Astrocyte (in vitro differentiated cells and primary cell): ENCODE data around the gene LSM14A.

Source experiments
- EZH2 ChIP-seq: IDR thresholded peaks from 2 replicates; pipeline ENCODE4 v1.6.1; 2012; ENCODE audit warnings: mild to moderate bottlenecking, low read length, inconsistent platforms; ENCODE audit not compliant: insufficient read depth
- TF ChIP-seq, protein P1 (sequence below): IDR thresholded peaks from 2 replicates; pipeline ENCODE4 v1.5.1; 2011; ENCODE audit warnings: low read depth, mild to moderate bottlenecking, inconsistent platforms, low read length, moderate library complexity; ENCODE audit not compliant: insufficient read depth

- TF ChIP-seq, protein P1, sequence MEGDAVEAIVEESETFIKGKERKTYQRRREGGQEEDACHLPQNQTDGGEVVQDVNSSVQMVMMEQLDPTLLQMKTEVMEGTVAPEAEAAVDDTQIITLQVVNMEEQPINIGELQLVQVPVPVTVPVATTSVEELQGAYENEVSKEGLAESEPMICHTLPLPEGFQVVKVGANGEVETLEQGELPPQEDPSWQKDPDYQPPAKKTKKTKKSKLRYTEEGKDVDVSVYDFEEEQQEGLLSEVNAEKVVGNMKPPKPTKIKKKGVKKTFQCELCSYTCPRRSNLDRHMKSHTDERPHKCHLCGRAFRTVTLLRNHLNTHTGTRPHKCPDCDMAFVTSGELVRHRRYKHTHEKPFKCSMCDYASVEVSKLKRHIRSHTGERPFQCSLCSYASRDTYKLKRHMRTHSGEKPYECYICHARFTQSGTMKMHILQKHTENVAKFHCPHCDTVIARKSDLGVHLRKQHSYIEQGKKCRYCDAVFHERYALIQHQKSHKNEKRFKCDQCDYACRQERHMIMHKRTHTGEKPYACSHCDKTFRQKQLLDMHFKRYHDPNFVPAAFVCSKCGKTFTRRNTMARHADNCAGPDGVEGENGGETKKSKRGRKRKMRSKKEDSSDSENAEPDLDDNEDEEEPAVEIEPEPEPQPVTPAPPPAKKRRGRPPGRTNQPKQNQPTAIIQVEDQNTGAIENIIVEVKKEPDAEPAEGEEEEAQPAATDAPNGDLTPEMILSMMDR = no peak
- no peak for TF ChIP-seq EZH2
Measured at GRCh38 chr19:34230820-34231219, 58.5 kb downstream of the LSM14A start.
